ENCODE results near the gene HLA-DMA.
A peak's percentile ranks its signal among the peaks of the same experiment; 100 is the strongest.

HLA-DMA gene

DNA sequence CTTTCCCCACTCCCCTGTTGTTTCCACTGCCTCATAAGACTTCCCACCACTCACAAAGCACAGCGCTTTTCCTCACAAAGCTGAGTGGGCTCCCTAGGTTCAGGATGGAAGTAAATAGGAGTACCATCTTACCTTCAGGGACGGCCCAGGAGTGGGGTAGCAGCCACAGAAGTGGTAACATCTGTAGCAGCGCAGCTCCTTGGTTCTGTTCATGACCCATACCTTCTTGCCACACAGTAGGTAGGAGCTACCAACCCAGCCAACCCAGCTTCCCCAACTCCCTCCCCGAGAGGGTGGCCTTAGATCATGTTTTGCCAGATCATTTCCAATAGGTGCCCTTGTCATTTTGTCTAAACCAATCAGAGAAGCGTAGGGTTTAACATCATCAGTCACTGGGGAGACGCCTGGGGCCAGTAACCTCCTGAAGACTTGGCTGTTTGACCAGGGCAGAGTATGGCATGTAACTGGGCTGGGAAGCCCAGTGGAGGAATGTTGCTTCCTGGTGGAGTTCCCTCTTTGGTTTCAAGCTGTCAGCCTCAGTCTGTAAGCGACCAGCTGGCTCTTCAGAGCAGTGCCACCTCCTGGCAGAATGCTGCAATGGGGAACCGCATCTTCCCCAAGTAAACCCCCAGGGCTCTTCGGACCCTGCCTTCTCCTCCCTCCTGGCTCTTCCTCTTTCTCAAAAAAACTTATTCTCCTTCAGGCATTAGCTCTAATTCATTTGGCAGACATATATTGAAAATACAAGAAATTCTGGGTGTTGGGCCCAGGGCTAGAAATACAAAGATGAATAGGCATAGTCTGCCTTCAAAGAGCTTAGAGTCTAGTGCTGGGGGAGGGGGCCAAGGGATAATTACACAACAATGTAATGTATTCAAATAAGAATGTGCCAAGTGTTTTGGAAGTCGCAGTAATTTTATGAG is at the start of gene HLA-DMA:
HLA-DMA (minus strand) TSS at position 281 of the 923 bp plus-strand sequence; CDS start at position 220, 61 bp downstream.
- DNase-seq (ENCODE audit: low spot score): peak; percentile 98

DNA sequence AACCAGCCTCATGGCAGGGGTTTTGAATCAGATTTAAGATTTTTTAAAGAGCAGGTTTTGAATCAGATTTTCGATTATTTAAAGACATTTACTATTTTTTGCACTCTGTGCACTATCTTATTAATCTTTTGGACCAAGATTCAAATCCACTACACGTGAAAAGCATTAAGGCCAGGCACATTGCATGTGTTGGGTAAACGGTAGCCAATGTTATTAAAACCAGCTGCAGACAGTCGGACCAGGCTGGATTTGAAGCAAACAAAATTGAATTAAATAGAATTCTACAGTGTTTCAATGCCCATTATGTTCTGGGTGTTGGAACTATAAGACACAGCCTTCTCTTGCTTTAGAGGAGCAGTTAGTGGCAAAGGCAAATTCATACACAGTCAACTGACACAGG is 48.8 kb upstream of the HLA-DMA start:
- no peak for DNase-seq (ENCODE audit: low spot score)

DNA sequence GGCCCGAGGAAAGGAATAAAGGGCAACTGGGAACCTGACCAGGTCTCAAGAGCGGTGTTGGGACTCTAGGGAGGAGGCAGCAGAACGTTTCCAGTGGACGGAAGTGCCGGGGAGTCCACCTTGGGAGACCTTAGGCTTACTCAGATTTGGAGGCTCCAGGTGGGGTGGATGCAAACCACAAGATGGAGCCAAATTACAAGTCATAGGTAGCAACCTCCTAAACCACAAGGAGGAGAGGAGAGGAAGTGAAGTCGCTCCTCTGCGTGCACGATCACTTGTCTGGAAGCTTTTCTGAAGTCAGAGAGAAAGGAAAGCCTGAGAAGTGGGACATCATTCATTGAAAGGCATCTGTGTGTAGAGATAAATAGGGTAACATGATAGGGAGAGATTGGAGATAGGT is 47.2 kb upstream of the HLA-DMA start:
- peak; percentile 55 for DNase-seq (ENCODE audit: low spot score)

DNA sequence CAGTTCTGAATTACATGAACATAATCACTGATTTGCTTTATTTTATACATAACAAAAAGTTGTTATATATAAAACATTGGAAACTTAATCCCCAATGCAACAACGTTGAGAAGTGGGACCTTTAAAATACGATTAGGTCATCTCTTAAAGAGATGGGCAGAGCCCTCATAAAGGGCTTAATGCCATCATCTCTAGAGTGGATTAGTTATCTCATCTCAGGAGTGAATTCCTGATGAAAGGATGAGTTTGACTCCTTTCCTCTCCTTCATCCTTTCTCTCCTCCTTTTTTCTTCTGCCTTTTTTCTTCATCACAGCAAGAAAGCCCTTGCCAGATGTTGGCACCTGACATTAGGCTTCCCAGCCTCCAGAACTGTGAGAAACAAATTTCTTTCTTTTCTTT is 42.6 kb upstream of the HLA-DMA start:
- DNase-seq (ENCODE audit: low spot score): no peak

DNA sequence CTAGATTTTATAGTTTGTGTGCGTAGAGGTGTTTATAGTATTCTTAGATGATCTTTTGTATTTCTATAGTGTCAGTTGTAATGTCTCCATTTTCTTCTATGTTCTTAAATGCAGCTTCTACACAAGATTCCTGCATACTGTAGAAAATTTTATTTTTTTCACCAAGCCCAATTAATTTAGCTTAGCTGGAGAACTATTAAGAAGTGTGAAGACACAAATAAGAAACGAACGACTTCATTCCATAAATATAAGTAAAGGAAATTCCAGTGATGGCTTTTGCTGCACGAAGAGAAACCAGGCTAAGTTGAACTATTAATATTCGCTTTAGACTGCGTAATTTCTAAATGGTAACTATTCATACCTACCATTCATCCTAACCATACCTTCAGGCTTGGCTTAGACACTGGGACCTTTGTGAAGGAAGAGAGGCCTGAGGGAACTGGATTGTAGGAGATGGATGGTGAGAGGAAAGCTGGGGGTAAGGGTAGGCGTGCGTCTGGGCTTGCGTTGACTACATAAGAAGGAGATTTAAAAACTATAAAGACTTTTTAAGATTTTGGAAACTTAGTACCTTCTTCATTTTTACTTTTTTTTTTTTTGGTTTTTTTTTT is 40.6 kb upstream of the HLA-DMA start:
- DNase-seq (ENCODE audit: low spot score): no peak

DNA sequence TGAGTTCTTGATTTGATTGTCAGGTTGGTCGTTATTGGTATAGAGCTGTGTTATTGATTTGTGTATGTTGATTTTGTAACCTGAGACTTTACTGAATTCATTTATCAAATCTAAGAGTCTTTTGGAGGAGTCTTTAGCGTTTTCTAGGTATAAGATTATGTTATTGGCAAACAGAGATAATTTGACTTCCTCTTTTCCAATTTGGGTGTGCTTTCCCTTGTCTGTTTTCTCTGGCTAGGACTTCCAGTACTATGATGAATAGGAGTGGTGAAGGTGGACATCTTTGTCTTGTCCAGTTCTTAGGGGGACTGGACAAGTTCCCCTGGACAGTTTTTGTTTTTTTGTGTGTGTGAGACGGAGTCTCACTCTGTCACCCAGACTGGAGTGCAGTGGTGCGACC is 39.1 kb upstream of the HLA-DMA start:
- DNase-seq (ENCODE audit: low spot score): no peak

DNA sequence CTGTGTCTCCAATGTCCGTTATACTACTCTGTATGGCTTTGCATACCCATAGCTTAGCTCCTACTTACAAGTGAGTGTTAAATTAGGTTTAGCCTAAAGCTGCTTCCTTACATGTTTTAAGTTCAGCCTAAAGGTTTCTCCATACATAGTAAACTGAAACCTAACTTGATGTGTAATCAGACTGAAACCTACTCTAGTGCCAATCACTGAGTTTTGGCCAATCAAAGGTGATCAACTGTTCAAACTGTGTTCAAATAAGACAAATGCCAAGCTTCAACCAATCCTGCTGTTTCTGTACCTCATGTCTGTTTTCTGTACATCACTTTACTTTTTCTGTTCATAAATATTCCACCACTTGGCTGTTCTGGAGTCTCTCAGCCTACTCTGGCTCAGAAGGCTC is 36.5 kb upstream of the HLA-DMA start:
- no peak for DNase-seq (ENCODE audit: low spot score)

DNA sequence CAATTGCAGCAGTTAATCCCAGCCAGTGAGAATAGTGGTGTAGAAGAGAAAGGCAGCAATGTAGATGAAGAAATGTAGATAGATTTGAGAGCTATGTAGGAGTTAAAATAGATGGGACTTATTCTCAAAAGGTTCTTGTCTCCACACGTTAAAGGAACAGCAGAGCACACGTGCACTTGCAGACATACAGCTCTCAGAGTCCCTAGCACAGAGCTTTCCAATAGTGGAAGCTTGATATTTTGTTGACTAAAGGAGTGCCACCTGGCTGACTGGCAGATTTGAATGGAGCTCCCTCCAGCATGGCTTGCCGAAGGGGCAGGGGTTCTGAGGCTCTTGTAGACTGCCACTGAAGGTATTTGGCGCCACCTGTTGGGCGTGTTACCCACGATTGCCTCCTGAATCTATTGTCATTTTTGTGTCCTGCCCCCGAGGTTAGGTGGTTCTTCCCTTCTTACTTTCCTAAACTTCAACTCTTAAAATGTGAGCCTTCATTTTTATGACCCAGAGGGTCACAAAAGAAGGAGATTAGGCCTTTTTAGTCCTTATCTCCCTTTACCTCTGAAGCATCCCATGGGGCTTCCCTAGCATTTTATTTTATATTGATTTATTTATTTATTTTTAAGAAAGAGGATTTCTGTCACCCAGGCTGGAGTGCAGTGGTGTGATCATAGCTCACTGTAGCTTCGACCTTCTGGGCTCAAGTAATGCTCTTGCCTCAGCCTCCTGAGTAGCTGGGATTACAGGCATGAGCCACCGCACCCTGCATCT is 31.9 kb upstream of the HLA-DMA start:
- peak; percentile 83 for DNase-seq (ENCODE audit: low spot score)

DNA sequence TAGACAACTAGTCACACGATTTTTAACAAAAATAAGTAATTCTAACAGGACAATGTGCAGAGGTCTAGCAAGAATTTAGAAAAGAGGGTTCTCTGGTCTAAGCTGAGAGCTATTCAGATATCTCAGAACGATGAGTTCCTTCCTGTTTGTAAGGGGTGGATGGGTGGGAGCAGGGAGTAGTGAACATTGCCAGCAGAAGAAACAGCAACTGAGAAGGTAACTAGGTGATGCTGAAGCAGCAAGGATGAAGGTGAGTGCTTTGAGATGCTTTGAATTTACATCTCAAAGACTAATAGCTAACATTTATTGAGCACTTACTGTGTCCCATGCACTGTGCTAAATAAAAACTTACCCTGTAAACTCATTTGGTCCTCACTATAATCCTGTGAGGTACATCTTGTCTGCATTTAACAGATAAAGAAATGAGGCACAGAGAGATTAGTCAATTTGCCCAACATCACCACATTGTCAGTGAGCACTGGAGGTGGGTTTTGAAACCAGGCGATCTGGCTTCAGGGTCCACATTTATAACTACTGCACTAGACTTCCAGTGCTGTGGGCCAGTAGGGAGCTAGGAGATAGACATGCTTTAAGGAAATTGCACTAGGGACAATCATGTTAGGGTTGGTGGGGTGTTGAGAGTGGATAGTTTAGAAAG is 31.2 kb upstream of the HLA-DMA start:
- no peak for DNase-seq (ENCODE audit: low spot score)

DNA sequence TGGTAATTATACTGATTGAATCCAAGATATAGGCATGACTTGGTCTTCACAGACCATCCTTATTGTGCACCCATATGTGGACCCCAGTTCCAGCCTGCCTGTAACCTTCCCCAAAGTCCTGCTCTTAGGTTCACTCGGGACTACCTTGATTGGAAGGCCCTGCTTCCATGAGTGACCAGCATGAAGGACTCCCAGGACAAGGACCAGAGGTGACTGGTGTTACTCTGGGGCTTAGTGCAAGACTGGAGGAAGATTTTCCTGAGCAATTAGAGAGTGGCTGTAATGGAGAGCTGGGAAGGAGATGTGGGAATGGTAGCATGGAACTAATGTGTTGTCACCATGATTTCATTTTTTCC is 30.6 kb upstream of the HLA-DMA start:
- DNase-seq (ENCODE audit: low spot score): no peak

DNA sequence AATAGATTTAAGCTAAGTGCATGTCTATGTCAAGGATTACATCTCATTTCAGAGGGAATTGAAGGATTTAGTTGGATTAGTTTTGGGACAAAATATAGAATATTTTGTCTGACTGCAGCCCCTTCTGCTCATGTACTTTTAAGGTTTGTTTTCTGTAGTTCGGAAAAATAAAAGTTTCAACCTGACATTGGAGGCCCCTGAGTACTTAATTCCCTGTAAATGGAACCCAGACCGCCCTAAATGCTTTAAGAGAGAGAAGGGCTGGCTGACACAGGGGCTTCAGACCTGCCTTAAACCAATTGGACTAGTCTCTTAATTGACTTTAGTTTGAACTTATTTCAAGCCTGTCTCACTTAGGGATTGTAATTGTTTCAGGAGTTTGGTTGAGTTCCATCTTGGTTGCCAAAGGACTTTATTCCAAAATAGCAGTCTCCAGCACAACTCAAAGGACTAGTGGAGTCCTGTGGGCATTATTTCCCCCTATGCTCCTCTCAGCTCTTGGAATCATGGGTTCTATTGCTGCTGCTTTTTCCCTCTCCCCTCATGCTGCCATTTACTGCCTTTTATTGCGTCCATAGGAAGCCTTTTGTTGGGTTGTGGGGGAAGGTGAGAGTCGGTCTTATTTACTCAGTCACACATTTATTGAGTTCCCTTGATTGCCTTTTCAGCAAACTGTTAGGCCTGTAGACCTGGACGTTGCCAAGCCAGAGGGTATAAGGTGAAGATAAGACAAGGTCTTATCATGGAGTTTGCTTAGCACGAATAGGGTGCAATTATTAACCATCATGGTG is 30.0 kb upstream of the HLA-DMA start:
- no peak for DNase-seq (ENCODE audit: low spot score)

DNA sequence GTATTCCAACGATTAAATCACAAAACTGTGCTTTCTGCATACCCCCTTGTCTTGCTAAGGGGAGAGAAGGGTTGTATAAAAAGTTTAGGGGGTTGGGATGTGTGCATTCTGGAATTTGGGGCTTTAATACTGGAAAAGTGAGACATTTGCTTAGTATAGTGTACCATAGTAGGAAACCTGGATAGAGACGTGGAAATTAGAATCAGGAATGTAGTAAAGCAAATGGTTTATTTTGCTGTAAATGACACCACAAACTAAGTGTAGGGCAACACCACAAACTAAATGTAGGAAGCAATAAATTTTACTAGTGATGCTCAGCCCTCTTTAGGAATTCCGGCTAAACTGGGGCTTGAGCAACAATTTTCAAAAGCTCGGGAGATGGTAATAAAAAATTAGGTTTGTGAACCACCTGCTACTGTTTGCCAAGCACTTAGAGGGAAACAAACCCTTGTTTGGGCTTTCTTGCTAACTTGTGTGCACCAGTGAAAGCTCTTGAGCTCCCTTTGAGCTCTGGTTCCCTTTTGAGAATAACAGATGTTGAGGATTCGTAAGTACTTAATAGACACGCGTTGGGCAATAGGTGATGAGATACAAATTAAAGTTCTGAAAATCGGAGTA is 29.3 kb upstream of the HLA-DMA start:
- no peak for DNase-seq (ENCODE audit: low spot score)

DNA sequence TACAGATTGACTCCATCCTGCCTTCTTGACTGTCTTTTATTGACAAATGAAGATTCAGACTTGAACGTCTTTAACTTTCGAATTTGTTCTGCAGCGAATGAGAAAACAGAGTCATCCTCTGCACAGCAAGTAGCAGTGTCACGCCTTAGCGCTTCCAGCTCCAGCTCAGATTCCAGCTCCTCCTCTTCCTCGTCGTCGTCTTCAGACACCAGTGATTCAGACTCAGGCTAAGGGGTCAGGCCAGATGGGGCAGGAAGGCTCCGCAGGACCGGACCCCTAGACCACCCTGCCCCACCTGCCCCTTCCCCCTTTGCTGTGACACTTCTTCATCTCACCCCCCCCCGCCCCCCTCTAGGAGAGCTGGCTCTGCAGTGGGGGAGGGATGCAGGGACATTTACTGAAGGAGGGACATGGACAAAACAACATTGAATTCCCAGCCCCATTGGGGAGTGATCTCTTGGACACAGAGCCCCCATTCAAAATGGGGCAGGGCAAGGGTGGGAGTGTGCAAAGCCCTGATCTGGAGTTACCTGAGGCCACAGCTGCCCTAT is 27.7 kb upstream of the HLA-DMA start:
- DNase-seq (ENCODE audit: low spot score): peak; percentile 44

DNA sequence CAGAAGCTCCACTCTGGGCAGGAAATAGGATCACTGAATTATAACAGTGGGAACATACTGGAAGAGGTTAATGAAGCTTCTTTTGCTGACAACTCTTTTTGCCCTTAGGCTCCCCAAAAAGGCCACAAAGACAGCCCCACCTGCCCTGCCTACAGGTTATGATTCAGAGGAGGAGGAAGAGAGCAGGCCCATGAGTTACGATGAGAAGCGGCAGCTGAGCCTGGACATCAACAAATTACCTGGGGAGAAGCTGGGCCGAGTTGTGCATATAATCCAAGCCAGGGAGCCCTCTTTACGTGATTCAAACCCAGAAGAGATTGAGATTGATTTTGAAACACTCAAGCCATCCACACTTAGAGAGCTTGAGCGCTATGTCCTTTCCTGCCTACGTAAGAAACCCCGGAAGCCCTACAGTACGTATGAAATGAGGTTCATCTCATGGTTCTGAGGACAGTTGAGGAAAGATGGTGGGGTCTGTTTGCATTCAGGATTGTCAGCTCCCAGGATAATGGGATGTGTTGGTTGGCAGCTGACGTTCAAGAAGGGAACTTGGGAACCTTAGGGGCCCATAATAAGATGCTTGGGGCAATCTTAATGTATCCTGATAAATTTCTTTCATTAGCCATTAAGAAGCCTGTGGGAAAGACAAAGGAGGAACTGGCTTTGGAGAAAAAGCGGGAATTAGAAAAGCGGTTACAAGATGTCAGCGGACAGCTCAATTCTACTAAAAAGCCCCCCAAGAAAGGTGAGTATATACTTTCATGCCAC is 27.0 kb upstream of the HLA-DMA start:
- no peak for DNase-seq (ENCODE audit: low spot score)

DNA sequence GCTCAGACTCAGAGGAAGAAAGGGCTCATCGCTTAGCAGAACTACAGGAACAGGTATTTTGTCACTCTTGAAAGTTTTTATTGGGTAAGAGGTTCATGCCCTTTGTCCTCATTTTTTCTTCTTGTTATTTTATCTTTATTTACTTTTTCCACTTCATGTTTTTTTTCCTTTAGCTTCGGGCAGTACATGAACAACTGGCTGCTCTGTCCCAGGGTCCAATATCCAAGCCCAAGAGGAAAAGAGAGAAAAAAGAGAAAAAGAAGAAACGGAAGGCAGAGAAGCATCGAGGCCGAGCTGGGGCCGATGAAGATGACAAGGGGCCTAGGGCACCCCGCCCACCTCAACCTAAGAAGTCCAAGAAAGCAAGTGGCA is 25.0 kb upstream of the HLA-DMA start:
- DNase-seq (ENCODE audit: low spot score): no peak

DNA sequence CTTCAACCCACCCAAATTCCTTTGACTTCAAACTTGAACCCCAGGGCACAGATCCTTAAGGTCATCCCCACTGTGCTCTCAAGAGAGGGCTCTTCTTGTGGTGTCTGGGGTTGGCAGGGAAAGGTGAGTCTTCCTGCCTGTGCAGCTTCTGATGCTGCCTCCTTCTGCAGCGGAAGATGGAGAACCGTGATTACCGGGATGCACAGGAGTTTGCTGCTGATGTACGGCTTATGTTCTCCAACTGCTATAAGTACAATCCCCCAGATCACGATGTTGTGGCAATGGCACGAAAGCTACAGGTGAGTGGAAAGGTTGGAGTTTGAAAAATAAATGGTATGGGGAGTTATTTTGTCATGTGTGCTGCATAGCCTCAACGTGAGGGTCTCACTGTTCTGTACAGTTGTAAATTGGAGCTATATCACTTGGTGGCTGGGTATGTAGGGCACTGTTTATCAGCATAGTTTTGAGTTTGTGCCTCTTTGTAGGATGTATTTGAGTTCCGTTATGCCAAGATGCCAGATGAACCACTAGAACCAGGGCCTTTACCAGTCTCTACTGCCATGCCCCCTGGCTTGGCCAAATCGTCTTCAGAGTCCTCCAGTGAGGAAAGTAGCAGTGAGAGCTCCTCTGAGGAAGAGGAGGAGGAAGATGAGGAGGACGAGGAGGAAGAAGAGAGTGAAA is 24.5 kb upstream of the HLA-DMA start:
- no peak for DNase-seq (ENCODE audit: low spot score)

DNA sequence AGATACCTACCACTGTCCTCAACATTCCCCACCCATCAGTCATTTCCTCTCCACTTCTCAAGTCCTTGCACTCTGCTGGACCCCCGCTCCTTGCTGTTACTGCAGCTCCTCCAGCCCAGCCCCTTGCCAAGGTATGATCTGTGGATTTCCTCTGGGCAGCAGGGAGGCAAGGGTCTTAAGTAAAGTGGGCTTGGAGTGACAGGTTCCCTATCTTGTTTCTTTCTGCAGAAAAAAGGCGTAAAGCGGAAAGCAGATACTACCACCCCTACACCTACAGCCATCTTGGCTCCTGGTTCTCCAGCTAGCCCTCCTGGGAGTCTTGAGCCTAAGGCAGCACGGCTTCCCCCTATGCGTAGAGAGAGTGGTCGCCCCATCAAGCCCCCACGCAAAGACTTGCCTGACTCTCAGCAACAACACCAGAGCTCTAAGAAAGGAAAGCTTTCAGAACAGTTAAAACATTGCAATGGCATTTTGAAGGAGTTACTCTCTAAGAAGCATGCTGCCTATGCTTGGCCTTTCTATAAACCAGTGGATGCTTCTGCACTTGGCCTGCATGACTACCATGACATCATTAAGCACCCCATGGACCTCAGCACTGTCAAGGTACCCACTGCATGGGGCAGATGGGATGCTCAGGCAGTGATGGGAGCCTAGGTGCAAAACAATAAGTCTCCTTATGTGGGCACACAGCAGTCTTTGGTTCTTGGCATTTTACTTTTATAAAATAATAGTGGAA is 23.6 kb upstream of the HLA-DMA start:
- peak; percentile 29 for DNase-seq (ENCODE audit: low spot score)

DNA sequence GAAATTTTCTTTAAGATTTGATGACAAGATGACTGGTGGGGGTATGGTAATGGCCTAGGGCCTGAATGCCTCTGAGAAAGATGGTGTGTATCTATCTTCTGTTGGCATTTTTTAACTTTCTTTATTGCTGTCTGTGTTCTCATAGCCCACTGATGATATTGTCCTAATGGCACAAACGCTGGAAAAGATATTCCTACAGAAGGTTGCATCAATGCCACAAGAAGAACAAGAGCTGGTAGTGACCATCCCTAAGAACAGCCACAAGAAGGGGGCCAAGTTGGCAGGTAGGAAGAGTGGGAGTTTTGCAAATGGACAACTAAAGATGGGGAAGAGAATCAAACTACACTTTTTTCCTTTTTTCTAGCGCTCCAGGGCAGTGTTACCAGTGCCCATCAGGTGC is 23.0 kb upstream of the HLA-DMA start:
- no peak for DNase-seq (ENCODE audit: low spot score)
